ENCODE measurements around the gene GPR132.
A peak's percentile ranks its signal among the peaks of the same experiment; 100 is the strongest.
"Not testable (repeated sequence)": the region's sequence is repeated elsewhere in the genome, so short reads cannot be mapped to it uniquely, and the experiment has no call there.

The GPR132 gene, protein sequence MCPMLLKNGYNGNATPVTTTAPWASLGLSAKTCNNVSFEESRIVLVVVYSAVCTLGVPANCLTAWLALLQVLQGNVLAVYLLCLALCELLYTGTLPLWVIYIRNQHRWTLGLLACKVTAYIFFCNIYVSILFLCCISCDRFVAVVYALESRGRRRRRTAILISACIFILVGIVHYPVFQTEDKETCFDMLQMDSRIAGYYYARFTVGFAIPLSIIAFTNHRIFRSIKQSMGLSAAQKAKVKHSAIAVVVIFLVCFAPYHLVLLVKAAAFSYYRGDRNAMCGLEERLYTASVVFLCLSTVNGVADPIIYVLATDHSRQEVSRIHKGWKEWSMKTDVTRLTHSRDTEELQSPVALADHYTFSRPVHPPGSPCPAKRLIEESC

DNA sequence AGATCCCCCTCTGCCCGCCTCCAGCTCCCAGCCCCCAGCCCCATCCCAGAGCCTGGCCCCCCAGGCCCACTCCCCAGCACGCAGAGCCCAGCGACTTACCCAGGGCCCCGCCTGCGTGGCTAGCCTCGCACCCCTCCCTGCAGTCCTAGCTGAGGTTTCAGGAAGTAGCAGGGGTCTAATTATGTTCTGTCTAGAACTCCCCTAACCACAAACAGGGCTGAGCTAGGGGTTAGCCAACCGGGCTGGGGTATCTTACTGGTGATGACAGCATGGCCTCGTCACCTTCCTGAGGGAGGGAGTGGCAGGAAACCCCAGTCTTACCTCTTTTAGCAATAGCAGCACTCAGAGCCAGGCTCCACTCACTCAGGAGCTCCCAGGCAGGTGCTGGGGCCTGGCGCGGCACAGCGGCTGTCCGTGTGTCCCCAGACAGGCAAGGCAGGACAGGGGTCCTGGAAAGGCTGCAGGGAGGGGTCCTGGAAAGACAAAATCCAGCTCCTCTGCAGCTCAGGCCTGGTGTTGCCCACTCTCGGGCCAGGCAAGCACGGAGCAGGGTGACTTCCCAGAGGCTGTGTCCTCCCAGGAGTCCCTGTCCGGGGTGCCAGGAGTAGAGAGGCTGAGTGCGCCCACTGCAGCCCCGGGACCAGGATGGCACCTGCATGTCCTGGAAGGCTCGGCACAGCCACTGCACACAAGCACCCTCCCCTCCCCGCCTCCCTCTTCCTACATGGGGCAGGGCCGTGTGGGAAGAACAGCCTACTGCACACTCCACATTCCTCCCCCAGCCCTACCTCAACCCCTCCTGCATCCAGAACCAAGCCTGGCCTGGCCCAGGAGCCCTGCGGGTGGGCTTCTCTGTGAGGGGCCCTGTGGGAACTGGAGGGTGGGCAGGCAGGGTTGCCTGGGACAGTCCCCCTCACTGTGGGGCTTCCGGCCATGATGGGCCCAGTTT lies at the start of gene GPR132:
GPR132 (minus strand) TSS at position 151 of the 949 bp plus-strand sequence. CDS start 10,010 bp downstream, outside the sequence.
- peak; percentile 86 for DNase-seq

DNA sequence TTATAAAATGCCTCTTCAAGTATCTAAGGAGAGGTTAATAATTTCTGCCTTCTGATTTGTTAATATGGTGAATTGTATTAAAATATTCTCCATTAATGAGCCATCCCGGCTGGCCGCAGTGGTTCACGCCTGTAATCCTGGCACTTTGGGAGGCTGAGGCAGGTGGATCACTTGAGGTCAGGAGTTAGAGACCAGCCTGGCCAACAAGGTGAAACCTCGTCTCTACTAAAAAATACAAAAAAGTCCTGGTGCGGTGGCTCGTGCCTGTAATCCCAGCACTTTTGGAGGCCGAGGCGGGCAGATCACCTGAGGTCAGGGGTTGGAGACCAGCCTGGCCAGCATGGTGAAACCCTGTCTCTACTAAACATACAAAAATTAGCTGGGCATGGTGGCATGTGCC lies 44.0 kb upstream of the GPR132 start:
- DNase-seq = not testable (repeated sequence)

DNA sequence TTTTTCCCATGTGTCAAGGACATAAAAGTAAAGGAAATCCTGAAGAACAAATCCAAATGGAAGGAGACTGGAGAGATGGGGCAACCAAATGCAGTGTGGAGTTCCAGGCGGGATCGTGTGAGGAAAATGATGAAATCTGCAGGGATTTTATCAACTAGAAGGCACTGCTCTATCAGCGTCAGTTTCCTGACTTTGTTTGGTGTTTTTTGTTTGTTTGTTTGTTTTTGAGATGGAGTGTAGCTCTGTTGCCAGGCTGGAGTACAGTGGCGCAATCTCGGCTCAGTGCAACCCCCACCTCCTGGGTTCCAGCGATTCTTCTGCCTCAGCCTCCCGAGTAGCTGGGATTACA lies 43.3 kb upstream of the GPR132 start:
- DNase-seq = no peak

DNA sequence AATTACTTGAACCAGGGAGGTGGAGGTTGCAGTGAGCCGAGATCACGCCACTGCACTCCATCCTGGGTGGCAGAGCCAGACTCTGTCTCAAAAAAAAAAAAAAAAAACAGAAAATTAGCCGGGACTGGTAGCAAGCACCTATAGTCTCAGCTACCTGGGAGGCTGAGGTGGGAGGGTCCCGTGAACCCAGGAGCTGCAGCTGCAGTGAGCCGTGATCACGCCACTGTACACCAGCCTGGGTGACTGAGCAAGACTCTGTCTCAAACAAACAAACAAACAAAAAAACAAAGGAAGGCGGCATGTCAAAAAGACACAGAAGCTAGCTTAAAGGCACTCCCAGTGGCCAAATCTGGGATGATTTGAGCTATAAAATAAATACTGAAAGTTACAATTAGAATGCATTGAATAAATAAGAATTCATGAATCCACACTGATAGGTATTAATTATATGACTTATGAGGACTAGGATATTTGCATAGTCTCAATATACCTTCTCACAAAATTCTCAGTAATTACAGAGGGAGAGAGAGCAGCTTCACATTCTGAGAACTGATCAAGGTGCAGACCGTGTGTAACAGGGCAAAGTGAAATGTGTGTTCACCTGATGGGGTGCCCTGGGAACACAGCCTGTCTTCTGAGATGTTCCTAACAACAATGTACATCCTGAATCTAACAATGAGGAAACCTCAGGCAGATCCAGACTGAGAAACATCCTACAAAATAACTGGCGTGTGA lies 42.7 kb upstream of the GPR132 start:
- DNase-seq = no peak

DNA sequence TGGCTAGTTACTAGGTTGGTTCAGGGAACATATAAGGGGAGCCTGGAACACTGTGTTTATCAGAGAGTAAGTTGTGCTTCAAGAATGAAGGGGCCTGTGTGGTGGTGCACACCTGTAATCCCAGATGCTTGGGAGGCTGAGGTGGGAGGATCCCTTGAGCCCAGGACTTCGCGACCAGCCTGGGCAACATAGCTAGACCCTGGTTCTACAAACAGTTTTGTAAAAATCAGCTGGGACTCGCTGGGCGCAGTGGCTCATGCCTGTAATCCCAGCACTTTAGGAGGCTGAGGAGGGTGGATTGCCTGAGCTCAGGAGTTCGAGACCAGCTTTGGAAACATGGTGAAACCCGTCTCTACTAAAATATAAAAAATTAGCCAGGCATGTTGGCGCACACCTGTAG lies 42.1 kb upstream of the GPR132 start:
- DNase-seq = no peak

DNA sequence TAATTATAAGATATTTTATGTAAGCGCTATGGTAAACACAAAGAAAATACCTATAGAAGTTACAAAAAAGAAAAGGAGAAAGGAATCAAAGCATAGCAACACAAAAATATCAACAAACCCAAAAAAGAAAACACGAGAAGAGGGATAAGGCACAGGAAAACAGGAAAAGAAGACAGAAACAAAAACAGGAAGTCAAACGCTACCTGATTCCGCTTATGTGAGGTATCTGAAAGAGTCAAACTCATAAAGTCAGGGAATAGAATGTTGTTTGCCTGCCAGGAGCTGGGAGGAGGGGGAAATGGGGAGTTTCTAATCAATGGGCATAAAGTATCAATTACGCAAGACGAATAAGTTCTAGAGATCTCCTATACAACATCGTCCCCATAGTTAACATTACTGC lies 39.9 kb upstream of the GPR132 start:
- no peak for DNase-seq

DNA sequence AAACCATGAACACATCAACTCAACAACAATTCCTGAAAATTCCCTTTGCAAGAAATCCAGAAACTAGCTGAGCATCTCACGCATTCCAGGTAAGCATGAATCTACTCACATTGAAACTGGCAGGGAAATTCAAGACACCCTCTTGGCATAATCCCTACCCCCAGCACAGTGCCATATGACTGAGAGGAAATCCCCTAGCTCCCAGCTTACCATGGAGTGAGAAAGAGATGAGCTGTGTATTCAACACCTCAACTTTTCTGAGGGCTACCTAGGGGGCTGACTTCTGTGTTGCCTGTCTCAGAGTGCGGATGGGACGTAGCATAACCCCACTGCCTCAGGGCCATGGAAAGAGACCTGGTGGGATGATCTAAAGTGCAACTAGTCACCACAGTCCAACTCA lies 37.7 kb upstream of the GPR132 start:
- DNase-seq = no peak

DNA sequence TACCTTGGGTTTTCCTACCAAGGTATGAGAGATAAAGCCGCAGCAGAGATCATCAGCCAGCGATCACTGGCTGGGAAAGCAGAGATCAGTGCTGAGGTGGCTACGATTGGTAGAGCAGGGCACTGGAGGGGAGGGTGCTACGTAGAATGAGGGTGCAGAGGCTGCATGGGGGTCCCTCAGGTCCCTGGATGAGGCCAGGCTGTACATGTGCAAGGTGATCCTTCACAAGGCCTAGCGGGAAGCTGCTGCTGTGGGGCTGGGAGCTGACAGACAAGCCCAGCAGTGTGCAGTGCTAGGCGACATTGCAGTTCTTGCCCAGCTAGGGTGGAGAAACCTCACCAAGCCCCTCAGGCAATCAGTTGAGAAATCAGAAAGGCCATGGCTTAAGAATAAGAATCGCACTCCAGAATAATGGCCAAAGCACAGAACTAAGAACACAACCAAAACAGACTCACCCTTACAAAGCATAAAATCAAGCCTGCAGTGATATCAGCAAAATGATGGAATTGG lies 37.2 kb upstream of the GPR132 start:
- no peak for DNase-seq

DNA sequence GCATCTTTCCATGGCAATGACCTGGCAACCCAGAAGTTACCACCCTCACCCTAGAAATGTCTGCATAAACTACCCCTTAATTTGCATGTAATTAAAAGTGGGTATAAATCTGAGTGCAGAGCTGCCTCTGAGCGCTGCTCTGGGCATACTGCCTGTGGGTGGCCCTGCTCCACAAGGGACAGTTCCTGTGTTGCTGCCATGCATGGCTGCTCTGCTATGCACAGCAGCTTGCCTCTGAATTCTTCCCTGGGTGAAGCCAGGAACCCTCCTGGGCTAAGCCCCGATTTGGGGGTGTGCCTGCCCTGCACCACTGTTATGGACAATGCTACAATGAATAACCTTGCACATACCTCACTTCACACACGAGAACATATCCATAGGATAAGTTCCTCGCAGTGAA lies 35.7 kb upstream of the GPR132 start:
- DNase-seq = no peak

DNA sequence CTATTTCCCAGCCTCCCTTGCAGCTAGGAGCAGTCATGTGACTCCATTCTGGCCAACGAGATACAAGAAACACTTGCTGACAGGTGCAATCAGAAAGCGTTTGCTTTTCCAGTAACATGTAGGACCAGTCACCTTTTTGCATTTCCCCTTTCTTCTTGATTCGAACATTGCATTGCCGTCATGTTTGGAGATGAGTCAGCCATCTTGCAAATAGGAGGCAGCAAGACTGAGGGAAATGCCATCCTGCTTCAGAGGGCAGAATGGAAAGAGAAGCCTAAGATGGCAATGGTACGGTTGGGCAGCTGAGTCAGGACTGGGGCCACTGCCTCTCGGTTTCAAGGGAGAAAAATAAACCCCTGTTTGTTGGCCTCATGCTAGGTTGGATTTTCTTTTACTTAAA lies 34.5 kb upstream of the GPR132 start:
- no peak for DNase-seq

DNA sequence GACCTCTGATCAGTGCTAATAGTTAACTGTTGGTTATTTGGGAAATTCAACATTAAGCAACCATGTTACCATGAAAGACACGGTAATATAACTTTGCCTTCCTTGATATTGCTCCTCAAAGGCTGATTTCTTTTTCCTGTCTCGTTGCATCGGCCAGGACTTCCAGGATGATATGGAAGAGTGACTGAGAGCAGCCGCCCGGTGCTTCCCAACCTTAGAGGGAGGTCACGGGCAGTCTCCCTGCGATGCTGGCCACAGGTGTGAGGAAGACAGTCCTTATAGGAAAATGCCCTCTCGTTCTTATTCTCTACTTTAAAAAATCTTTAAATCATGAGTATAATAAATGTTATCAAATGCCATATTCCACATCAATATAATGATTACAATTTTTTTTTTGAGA lies 33.1 kb upstream of the GPR132 start:
- no peak for DNase-seq

DNA sequence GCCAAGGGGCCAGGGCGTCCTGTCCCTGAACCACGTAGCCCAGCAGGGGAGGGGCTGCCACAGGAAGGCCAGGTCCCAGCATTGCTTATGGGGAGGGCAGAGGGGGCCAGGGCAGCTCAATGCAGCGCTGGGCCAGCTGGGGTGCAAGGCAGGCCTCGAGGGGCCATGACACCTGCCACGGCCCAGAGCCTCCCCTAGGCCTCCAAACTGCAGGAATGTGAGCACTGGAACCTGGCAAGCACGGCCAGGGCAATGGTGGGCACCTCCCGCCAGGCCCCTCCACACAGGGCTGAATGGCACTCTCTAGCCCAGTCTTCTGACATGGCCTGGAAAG lies 32.5 kb upstream of the GPR132 start:
- no peak for DNase-seq

DNA sequence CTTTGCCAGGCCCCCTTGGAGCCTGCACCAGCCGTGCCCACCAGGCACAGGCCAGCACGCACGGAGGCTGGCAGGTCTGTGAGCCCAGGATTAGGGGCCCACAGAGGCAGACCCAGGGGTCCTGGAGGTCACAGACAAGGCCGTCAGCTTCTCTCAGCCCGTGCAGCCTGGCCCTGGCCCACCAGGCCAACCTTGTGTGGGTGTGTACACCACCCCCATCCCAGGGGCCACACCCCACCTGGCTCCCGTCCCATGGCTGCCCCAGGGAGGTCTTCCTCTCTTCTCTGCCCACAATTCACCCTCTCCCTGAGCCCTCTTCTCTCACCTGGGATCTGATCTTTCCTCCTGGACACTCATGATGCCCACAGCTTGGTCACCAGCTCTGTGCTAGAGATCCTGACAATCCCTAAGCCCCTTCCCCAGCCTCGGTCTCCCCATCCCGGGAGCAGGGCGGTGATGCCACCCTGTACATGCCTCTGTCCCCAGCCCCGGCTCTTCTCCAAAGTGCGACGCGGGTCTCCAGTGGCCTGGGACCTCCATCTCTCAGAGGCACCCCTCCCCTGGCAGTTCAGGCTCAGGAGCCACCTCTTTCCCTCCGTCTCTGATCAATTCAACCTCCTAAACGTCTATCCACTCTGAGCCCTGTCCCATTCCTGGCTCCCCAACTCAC lies 31.1 kb upstream of the GPR132 start:
- no peak for DNase-seq

DNA sequence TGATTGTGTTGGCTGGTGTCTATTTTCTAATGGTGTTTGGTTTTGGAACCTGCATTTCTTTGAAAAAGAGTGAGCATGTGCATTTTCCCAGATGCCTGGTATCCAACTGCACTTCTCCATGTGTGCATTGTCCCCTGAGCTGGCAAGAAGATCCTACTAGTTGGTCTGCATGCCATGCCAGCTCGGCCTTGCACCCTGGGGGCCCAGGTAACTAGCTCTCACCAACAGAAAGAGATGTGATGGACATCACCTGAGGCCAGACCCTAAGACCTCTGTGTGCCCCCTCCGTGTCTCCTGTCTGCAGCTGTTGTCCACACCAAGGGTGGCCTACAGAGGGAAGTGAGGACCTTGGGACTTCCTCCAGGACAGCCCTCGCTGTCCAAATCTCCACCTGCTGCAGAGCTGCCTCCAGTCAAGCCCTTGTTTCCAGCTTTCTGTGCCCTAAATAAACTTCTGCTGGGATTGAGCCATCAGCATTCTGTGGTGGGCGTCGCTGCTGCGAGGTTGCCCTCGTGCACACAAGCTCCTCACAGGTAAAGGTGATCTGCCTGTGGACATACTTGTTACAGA lies 30.1 kb upstream of the GPR132 start:
- DNase-seq = no peak

DNA sequence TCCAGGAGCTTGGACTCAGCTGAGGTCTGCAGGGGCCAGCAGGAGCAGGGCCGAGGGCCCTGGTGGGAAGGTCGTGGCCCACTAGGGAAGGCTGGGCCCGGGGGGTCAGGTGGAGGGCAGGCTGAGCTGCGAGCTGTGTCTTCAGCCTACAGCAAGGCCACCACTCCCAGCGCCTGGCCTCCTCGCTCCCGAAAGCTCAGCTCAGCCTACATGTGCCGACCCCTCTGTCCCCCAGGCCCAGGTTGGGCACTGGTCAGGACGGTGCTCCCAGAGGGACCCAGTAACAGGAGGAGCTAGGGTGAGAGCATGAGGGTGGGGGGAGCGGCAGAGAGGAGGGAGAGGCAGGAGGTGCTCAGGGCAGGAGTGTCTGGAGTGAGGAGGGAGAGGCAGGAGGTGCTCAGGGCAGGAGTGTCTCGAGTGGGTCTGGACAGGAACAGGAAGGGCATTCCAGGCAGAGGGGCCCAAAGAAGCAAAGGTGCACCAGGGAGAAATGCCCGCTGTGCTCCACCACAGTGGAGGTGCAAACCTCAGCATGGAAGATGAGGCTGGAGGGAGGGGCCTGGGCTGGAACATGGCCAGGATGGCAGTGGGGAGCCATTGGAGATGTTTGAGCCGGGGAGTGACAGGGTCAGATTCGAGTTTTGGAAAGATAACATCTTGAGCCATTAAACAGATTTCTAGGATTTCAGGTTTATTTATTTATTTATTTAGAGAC lies 29.1 kb upstream of the GPR132 start:
- no peak for DNase-seq

DNA sequence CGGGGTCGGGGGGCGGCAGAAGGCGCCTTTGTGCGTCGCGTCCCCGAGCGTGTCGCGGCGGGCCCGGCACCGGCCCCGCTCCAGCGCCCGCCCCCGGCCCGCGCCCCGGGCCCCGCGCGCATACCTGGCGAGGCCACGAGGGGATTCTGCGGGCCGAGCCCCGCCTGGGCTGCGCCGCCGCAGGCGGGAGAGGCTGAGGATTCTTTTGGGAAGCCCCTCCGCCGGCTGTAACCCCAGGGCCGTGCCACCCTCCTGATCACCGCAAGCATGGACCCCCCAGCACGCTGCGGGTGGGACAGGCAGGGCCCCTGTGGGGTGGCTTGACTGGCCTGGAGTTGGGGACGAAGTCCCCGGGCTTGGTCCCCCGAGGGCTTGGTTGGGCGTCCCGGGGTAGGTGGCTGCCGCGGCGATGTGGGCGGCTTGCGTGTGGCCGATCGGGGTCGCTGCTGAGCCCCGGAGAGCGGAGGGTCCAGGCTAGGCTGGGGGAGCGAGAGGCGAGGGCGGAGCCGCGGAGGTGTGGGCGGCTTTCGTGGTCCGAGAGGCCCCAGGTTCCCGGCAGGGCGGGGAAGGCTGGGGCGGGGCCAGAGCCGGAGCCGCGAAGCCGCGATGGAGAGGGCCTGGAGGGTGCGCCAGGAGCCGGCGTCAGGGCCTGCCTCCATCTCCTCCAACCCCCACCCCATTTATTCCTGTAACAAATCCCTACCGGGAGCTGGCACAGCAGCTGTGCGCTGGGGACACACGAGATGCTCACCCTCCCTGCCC lies 28.4 kb upstream of the GPR132 start:
- DNase-seq = peak; percentile 79

DNA sequence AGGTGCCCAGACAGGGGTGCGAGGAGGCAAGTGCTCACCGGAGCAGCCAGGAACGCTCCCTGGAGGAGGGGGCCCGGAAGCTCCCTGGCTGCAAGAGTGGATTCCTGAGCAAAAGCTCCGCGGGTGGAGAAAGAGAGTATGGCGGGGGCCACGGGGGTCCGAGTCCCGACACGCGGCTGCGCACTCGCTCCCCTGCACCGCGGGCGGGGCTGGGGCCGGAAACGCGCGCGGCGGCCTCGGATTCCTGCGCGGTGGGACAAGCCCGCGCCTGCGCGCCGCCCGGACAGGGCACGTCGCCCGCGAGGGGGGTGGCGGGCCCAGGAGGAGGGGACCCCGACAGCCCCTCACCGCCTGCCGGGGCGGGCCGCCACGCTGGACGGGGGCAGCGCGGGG lies 27.8 kb upstream of the GPR132 start:
- DNase-seq = peak; percentile 66

DNA sequence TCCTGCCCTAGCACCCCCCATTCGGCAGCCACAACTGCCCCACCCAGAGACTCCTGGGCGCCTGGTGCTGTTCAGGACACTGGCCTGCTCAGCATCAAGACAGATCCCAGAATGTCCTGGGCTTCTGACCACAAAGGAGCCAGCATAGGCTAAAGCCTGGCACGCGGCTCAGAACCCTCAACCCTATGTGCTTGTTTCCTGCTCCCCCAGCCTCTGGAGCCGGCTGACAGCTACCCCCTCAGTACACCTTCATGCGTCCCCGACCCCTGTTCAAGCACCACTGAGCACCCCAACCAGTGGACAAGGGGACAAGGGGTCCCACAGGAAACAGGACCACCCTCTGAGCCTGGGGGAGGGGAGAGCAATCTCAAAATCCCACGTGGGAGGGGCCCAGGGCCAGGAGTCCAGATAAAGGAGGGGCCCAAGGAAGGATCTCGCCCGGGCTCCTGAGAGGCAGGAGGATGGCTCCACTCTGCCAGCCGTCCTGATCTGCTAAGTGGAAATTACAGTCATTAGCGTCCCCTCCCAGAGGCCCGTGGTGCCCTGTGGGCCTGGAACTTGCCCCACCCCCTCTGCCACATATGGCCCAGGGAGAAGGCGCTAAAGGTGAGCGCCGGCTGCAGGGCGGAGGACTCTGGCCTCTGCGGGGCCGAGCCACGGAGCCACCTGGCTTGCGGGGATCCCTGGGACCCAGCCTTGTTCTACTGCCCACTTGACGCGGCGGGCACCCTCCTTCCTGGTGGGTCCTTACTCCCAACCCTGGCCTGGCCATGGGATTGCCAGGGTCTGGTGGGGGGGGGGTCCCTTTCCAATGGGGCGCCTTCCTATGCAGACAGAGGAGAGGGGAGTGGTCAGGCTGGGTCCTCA lies 27.2 kb upstream of the GPR132 start:
- DNase-seq = no peak

DNA sequence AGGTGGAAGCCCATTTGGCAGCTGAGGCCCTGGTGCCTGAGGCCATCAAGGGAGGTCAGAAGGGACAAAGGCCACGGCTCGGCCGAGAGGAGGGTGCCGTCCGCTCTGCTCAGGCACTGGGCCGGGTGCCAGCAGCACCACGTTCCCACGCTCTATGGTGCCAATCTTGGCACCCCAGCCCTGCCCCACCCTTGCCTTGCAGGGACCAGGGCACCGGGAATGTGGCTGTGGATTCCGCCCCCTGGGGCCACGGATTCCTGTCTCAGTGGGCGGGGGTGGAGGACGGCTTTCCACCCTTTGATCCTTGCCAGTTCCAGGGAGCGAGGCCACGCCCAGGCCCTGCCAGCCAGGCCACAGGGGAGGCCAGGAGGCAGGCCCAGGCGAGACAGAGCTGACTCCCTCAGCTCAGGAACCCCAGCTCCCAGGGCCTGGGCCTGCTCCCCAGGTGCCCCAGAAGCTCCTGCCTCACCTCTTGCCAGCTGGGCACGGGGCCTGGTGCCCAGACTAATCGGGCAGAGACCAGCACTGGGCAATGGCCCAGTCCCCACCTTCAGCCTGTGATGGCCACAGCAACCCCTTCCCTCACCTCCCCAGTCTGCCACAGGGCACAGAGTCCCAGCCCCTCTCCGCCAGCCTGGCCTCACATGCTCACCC lies 26.4 kb upstream of the GPR132 start:
- DNase-seq = no peak
